NCI-H2196 treated with DMSO at 0.1 percent for 48 hours (cell line): ENCODE measurements around the gene ZNF512.
"Not testable (repeated sequence)": the region's sequence is repeated elsewhere in the genome, so short reads cannot be mapped to it uniquely, and the experiment has no call there.

Experiments used
- DNase-seq: peaks from one replicate; lab custom pipeline; 2025; ENCODE audit not compliant: unreplicated experiment; lab: John Stamatoyannopoulos, UW

The ZNF512 gene

DNA sequence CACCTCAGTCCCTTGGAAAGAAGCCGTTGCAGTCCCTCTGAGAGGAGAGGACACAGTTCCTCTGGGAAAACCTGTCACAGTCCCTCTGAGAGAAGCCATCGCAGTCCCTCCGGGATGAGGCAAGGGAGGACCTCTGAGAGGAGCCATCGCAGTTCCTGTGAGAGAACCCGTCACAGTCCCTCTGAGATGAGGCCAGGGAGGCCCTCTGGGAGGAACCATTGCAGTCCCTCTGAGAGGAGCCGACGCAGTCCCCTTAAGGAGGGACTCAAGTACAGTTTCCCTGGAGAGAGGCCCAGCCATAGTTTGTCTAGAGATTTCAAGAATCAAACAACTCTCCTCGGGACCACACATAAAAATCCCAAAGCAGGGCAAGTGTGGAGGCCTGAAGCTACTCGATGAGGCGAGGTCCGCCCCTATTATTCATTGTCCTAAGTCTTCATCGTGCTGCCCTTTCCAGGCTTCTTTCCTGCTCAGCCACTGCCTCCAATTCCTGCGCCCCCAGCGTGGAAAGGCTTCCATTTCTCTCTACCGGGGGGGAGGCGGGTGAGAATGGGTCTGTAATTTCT, 630 bp upstream of the ZNF512 start:
- no peak for DNase-seq

DNA sequence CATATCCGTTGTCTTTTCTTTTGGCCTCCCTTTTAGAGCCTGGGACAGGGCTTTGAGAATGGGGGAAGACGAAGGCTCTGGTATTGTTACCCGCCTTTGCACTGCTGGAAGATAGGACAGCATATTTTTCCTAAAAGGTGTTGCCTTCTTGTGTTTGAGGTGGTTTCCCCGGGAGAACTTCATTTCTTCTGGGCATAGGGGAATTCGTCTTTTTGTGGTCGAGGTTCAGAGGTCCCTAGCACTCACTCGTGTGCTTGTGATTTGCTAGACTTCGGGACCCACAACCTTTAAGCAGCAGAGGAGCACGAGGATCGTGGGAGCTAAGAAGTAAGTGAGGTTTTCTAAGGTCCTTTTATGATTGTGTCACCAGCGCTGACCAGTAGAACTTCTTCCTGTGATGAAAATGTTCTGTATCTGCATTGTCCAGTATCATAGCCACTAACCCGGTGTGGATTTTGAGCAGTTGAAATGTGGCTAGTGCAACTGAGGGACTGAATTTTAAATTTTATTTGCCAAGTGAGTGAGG, 611 bp downstream of the ZNF512 start:
- DNase-seq = no peak

DNA sequence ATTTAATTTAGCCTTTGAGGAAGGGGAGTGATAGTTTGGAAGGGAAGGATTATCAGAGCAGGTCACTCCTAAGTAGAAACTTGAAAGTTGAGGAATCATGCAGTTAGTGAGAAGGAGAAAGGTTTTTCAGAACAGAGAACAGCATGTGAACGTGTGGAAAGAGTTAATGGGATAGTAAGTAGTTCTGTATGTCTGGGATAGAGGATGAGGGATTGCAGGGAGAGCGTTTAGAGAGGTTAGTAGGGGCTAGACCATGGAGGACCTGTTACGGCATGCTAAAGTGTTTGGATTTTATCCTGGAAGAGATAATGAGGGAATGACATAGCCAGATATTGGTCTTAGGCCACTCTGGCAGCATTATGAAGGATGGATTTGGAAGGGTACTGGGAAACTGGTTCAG, 1.8 kb downstream of the ZNF512 start:
- DNase-seq = no peak

DNA sequence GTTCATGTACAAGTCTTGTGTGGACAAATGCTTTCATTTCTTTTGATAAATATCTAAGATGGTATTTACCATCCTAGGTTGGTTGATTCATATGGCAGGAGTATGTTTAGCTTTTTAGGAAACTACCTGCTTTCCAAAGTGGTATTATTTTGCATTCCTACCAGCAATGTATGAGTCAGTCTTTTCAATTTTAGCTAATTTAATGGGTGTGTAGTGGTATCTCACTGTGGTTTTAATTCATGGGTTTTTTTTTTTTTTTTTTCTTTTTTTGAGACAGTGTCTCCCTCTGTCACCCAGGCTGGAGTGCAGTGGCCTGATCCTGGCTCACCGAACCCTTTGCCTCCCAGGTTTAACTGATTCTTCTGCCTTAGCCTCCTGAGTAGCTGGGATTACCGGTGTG, 4.2 kb downstream of the ZNF512 start:
- DNase-seq = no peak

DNA sequence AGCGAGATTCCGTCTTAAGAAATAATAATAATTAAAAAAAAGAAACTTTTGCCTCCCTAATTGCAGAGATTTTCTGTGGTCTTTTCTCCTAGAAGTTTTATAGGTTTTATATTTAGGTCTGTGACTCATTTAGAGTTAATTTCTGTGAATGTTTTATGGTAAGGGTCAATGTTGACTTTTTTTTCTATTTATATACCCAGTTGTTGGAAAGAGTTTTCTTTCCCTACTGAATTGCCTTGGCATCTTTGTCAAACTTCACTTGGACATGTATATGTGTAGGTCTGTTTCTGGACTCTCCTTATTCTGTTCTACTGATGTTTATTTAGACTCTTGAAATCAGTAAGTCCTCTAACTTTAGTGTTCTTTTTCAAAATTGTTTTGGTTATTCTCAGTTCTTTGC, 5.5 kb downstream of the ZNF512 start:
- no peak for DNase-seq

DNA sequence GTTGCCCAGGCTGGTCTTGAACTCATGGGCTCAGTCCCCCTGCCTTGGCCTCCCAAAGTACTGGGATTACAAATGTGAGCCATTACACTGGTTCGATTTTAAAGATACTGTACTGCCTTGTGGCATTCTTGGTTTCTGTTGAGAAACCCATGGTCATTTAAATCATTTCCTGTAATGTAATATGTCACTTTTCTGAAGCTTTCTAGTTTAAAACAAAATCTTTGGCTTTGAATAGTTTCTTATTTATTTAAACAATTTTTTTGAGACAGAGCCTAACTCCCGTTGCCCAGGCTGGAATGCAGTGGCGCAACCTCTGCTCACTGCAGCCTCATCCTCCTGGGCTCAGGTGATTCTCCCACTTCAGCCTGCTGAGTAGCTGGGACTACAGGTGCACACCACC, 8.9 kb downstream of the ZNF512 start:
- DNase-seq = no peak

DNA sequence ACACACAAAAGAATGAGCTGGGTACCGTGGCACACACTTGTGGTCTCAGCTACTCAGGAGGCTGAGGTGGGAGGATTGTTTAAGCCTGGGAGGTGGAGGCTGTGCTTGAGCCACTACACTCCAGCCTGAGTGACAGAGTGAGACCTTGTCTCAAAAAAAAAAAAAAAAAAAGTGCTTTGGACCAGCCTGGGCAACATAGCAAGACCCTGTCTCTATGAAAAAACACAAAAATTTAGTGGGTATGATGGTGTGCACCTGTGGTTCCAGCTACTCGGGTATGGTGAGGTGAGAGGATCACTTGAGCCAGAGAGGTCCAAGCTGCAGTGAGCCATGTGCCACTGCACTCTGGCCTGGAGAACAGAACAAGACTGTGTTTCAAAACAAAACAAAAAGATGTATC, 10.4 kb downstream of the ZNF512 start:
- no peak for DNase-seq

DNA sequence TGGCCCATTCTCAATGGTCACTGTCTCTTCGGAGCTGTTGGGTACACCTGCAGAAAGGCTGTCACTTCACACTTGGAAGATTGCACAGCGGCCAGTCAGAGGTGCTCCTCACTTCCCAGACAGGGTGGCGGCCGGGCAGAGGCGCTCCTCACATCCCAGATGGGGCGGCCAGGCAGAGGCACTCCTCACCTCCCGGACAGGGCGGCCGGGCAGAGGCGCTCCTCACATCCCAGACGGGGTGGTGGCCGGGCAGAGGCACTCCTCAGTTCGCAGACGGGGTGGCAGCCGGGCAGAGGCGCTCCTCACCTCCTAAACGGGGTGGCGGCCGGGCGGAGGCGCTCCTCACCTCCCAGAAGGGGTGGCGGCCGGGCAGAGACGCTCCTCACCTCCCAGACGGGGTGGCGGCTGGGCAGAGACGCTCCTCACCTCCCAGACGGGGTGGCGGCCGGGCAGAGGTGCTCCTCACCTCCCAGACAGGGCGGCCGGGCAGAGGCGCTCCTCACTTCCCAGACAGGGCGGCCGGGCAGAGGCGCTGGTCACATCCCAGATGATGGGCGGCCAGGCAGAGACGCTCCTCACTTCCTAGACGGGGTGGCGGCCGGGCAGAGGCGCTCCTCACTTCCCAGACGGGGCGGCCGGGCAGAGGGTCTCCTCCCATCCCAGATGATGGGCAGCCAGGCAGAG, 11.3 kb downstream of the ZNF512 start:
- DNase-seq = not testable (repeated sequence)

DNA sequence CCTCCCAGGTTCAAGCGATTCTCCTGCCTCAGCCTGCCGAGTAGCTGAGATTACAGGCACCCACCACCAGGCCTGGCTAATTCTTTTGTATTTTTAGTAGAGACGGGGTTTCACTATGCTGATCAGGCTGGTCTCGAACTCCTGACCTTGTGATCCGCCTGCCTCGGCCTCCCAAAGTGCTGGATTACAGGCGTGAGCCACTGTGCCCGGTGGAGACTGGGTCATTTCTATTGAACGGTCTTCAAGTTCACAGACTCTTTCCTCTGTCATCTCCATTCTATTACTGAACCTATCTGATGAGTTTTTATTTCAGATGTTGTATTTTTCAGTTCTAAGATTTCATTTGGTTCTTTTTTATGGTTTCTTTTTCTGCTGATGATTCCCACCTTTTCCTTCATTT, 12.6 kb downstream of the ZNF512 start:
- not testable (repeated sequence) for DNase-seq

DNA sequence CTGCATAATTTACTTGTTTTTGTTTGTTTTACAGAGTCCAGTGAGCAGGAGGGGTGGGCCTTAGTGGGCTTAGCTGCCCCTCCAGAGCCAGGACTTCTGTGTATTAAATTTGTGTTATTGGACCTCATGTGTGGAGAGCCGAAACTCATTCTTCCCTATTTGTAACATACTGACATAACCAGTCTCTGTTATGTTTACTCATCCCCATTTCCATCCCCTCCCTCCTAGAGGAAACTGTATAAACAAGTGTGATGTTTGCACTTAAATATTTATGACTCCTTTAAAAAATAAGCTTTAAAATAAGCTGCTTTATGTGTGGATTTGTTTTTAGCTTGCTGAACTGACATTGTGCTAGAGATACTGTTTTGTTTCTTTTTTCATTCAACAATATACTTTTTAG, 13.8 kb downstream of the ZNF512 start:
- no peak for DNase-seq

DNA sequence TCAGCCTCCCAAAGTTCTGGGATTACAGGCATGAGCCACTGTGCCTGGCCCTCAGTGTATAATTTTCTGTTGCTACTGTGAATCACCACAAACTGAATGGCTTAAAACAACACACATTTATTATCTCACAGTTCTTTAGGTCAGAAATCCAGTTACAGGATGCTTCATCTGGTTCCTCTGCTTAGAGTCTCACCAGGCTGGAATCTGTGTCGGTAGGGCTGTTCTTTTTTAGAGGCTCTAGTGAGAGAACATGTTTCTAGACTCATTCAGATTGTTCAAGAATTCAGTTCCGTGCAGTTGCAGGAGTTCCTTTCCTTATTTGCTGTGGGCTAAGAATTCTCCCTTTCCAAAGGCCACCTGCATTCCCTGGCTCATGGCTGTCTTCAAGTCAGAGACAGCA, 23.8 kb downstream of the ZNF512 start:
- no peak for DNase-seq

DNA sequence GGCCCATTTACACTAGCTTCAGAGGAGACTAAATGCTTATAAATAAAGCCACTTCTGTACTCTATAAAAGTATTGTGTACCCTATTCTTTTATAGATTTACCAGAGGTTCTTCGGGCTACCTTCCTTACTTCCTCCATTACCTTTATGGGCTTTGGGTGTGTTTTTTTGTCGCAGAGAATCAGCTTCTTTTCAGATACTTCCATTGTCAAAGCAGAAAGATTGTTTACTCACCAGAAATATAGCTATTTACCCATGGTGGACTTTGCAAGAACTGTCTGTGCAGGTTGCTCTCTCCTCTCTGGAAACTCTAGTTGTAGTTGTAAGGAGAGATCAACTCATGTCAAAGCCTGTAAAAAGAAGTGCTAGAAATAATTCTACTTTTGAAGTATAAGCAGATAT, 31.1 kb downstream of the ZNF512 start:
- DNase-seq = no peak

DNA sequence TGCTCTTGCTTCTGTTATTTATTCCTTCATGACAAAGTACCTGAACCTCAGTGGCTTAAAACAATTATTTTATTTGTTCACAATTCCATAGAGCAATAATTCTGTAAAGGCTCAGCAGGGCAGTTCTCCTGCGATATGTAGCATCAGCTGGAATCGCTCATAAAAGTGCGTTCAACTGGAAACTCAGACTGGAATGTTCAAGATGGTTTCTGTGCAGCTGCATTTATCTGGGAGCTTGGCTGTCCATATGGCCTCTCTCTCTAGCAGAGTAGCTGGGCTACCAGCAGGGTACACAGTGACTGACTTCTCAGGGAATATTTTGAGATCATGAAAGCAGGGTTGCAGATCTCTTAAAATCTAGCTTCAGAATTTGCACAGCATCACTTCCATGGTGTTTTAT, 32.5 kb downstream of the ZNF512 start:
- no peak for DNase-seq

DNA sequence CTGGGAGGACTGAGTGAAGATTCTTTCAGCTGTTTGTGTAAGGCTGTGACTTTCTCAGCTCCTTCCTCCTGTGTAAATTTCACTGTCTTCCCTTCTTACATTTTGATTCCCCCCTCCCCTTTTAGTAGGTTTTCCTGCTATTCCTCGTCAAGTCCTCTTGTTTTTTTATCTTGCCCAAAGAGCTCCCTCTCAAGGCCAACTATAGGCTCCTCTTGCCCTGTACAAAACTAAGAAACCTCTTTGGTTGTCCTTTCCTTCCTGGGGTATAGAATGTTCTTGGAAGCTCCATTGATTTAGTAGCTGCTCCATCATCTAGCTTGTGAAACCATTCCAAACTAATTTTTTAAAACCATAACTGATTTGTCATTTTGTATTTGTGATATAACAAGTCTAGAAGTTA, 38.7 kb downstream of the ZNF512 start:
- DNase-seq = no peak

DNA sequence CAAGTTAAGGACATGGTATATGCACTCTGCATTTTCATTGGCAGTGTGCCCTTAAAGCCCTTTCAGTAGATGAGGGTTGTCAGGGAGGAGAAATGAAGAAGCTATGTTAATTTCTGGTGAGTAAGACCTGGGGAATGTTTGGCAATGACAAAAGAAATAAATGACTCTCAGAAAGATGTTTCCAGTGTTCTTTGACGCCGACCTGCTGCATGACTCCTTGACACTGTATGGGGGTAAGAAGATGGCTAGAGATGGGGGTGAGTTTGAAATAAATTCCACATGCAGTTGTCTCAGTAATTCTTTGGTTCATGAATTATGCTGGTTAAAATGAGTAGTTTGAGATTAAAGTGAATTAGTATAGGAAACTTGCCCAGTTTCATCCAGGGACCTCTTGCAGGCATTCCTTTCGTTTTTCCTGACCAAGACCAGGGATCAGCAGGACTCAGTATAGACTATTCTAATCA, 40.1 kb downstream of the ZNF512 start:
- DNase-seq = no peak

DNA sequence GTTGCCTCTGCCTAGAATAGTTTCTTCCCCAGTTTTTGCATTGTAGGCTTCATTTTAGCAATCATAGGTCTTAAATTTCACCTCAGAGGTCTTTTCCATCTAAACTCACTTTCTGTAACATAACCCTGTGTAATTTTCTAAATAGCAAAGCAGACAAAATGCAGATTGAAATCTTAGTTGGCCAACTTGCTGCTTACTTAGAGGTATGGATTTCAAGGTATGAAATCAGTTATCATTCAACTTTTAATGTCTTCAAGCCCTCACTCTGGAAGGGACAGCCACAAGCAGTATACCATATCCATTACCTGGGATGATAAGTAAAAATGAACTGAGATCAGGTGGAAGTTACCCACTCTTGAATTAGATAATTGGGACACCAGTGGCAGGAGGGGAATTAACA, 42.1 kb downstream of the ZNF512 start:
- DNase-seq = no peak

DNA sequence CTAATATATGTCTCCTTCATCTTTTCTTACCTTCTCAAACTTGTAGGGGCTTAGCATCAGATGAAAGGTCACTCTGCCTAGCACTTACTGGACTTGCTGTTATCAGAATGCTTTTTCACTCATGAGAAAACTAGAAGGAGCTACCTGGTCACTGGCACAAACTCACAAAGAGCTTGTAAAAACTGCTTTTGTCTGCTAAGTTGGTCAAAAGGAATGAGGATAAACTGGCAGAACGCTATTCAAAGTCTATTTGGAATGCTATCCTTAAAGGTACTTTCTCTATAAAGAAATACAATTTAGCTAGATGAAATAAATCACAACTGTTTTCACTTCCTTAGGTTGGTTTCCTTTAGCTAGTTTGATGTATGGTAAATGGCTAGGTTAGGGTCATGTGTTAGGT, 43.5 kb downstream of the ZNF512 start:
- not testable (repeated sequence) for DNase-seq

DNA sequence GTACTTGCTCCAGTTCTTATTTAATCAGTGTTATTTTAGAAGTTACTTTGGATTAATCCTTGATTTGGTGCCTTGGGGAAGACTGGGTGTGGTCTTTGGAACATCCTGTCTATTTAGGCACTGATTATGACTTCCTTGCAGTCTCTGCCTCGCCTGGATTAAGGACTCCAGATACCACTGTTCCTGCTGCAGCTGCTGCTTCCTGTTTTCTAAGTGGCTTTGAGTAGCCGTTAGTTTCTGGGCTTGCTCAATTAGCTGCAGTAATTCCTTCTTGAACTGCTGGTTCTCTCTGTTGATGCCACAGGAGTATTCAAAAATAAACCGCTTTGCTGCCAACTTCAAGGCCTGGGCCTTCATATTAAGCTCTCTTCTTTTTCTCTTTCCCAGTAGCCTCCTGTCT, 44.1 kb downstream of the ZNF512 start:
- not testable (repeated sequence) for DNase-seq

DNA sequence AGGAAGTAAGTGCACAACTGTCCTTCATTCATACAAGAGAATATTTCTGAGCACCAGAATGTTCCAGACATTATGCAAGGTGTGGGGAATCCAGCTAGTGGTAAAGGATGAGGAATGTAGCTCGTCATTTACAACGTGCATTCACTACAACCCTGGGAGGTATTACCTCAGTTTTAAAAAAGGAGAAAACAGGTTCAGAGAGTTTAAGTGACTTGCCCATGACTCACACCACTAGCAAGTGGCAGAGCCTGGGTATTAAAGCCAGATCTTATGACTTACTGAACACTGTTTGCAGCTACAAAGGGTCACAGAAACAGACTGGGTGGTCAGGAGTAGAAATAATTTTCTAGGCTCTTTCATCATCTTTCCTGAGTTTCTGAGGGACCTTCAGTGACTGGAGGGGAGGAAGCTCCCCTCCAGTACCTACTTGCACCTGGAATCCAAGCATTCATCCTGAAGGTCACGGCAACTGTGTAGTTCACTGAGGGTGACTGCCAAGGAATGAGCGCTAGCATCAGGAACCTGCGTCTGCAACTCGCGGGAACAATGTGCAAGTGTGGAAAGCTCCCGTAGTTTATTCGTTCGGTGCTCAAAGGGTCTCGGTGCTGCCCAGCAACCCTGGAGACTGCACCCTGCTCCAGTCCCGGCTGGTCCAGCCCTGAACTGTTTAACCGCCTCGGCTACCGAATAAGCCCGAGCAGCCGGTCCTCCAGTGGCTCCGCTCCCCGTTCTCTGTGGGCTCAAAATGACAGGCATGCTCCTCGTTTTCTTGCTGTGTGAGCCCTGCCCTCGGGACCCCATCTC, 45.3 kb downstream of the ZNF512 start:
- no peak for DNase-seq

DNA sequence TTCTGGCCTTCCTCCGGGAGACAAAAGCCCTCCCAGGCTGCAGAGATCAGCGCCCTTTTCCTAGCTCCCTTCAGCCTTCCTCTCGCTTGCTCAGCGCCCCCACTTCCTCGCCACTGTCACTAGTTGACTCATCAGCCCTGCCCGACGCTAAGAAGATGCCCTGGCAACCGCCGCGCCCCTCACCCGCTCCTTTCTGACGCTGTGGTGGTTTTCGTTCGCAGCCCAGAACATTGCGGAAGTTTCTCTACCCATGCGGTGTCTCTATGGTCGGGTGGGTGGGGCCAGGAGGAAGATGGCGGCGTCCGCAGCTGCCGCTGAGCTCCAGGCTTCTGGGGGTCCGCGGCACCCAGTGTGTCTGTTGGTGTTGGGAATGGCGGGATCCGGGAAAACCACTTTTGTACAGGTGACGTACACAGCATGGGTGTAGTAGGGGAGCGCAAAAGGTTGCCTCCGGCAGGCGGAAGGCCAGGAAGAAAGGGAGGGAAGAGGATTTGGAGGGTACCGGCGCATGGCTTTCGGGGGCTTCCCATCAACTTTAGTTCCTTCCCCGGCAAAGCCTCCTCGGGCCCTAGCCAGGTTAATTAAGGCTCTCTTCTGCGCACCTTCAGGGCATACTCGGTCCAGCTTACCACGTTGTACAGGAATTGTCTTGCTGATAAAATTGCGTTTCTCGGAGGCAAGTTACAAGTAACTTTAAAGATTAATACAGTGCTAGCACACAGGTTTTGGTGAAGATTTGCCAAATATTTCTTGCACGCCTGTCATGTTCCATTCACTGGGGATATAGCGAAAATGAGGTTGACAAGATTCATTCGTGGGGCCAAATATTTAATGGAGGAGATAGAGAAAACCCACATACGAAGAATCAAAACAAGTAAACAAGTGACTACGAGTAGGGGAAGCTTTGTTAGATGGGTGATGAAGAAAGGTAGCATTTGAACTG, 46.2 kb downstream of the ZNF512 start, which contains the start of the genes CCDC121 and GPN1:
CCDC121 (minus strand) TSS at position 246 of the 943 bp plus-strand sequence. CDS start 1,213 bp downstream, outside the sequence.
GPN1 (plus strand) TSS at position 284 of the 943 bp plus-strand sequence; CDS start at position 293, 9 bp downstream.
- peak; percentile 81 for DNase-seq

DNA sequence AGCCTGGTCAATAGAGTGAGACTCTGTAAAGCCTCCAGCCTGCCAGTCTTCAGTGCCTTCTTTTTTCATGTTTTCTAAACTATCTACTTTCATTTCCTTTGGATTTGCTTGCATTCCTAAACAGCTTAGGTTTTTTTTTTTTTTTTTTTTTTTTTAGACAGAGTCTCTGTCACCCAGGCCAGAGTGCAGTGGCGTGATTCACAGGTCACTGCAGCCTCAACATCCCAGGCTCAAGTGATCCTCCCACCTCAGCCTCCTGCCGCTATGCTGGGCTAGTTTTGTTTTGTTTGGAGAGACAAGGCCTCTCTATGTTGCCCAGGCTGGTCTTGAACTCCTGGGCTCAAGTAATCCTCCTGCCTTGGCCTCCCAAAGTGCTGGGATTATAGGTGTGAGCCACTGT, 47.4 kb downstream of the ZNF512 start:
- DNase-seq = not testable (repeated sequence)
